Measurements from ENCODE around the gene GPRC5C.

The GPRC5C gene

GRCh38 chr17:74454197-74455024 lies 22.5 kb downstream of the GPRC5C start:
- CTCF ChIA-PET: interaction anchor here (0.6 to 11.7 kb wide), 12 partner anchors 11 to 1729 kb away, joined by 3 to 453 read pairs (median 4); partner anchors contain the start of gene BTBD17
- H3K27ac ChIP-seq (ENCODE audit: extremely low read depth, low read depth, low read length): peak overlapping the region; percentile 10; the same call in 1 of the 2 replicates
- H3K4me1 ChIP-seq (ENCODE audit: control insufficient read depth, insufficient read depth, low read length): peaks cover 8% of the 10 kb centered on the region
- TF ChIP-seq ZIC2 (tag by site-specific recombination; IDR thresholded peaks at IDR 0.05) (peak; percentile 82), ZNF274 (IDR thresholded peaks at IDR 0.05; ENCODE audit: low read length) (no peak), ZNF274 (tag by site-specific recombination; IDR thresholded peaks at IDR 0.05; ENCODE audit: borderline replicate concordance) (no peak), ZNF146 (tag by site-specific recombination; IDR thresholded peaks at IDR 0.05) (no peak), ZNF558 (tag by site-specific recombination; IDR thresholded peaks at IDR 0.05) (no peak), ZNF423 (tag by site-specific recombination; IDR thresholded peaks at IDR 0.05) (peak; percentile 89), SALL2 (tag by site-specific recombination; IDR thresholded peaks at IDR 0.05; ENCODE audit: borderline replicate concordance) (no peak), ZNF19 (tag by site-specific recombination; IDR thresholded peaks at IDR 0.05; ENCODE audit: low read depth) (no peak), MEIS1 (CRISPR knock-in tag; IDR thresholded peaks at IDR 0.05; ENCODE audit: borderline replicate concordance) (no peak), ZNF529 (tag by site-specific recombination; IDR thresholded peaks at IDR 0.05; ENCODE audit: insufficient replicate concordance) (no peak), ZNF610 (tag by site-specific recombination; IDR thresholded peaks at IDR 0.05; ENCODE audit: borderline replicate concordance) (no peak), ZNF302 (tag by site-specific recombination; IDR thresholded peaks at IDR 0.05; ENCODE audit: low read depth) (no peak), RBAK (tag by site-specific recombination; IDR thresholded peaks at IDR 0.05) (no peak), SP3 (tag by site-specific recombination; IDR thresholded peaks at IDR 0.05) (peak; percentile 81), ZNF623 (tag by site-specific recombination; IDR thresholded peaks at IDR 0.05) (no peak), ZSCAN16 (tag by site-specific recombination; IDR thresholded peaks at IDR 0.05) (no peak), ZNF2 (tag by site-specific recombination; IDR thresholded peaks at IDR 0.05) (no peak), SCRT1 (tag by site-specific recombination; IDR thresholded peaks at IDR 0.05; ENCODE audit: borderline replicate concordance) (no peak), ZNF701 (tag by site-specific recombination; IDR thresholded peaks at IDR 0.05) (no peak), ZFP41 (tag by site-specific recombination; IDR thresholded peaks at IDR 0.05; ENCODE audit: borderline replicate concordance) (no peak), ZNF239 (tag by site-specific recombination; IDR thresholded peaks at IDR 0.05) (no peak), ZFP37 (tag by site-specific recombination; IDR thresholded peaks at IDR 0.05) (no peak), ZNF169 (tag by site-specific recombination; IDR thresholded peaks at IDR 0.05) (no peak)
- TF ChIP-seq, protein P1, sequence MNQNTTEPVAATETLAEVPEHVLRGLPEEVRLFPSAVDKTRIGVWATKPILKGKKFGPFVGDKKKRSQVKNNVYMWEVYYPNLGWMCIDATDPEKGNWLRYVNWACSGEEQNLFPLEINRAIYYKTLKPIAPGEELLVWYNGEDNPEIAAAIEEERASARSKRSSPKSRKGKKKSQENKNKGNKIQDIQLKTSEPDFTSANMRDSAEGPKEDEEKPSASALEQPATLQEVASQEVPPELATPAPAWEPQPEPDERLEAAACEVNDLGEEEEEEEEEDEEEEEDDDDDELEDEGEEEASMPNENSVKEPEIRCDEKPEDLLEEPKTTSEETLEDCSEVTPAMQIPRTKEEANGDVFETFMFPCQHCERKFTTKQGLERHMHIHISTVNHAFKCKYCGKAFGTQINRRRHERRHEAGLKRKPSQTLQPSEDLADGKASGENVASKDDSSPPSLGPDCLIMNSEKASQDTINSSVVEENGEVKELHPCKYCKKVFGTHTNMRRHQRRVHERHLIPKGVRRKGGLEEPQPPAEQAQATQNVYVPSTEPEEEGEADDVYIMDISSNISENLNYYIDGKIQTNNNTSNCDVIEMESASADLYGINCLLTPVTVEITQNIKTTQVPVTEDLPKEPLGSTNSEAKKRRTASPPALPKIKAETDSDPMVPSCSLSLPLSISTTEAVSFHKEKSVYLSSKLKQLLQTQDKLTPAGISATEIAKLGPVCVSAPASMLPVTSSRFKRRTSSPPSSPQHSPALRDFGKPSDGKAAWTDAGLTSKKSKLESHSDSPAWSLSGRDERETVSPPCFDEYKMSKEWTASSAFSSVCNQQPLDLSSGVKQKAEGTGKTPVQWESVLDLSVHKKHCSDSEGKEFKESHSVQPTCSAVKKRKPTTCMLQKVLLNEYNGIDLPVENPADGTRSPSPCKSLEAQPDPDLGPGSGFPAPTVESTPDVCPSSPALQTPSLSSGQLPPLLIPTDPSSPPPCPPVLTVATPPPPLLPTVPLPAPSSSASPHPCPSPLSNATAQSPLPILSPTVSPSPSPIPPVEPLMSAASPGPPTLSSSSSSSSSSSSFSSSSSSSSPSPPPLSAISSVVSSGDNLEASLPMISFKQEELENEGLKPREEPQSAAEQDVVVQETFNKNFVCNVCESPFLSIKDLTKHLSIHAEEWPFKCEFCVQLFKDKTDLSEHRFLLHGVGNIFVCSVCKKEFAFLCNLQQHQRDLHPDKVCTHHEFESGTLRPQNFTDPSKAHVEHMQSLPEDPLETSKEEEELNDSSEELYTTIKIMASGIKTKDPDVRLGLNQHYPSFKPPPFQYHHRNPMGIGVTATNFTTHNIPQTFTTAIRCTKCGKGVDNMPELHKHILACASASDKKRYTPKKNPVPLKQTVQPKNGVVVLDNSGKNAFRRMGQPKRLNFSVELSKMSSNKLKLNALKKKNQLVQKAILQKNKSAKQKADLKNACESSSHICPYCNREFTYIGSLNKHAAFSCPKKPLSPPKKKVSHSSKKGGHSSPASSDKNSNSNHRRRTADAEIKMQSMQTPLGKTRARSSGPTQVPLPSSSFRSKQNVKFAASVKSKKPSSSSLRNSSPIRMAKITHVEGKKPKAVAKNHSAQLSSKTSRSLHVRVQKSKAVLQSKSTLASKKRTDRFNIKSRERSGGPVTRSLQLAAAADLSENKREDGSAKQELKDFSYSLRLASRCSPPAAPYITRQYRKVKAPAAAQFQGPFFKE (tag by site-specific recombination; IDR thresholded peaks at IDR 0.05; ENCODE audit: borderline replicate concordance): no peak
- TF ChIP-seq, protein P2, sequence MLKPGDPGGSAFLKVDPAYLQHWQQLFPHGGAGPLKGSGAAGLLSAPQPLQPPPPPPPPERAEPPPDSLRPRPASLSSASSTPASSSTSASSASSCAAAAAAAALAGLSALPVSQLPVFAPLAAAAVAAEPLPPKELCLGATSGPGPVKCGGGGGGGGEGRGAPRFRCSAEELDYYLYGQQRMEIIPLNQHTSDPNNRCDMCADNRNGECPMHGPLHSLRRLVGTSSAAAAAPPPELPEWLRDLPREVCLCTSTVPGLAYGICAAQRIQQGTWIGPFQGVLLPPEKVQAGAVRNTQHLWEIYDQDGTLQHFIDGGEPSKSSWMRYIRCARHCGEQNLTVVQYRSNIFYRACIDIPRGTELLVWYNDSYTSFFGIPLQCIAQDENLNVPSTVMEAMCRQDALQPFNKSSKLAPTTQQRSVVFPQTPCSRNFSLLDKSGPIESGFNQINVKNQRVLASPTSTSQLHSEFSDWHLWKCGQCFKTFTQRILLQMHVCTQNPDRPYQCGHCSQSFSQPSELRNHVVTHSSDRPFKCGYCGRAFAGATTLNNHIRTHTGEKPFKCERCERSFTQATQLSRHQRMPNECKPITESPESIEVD (tag by site-specific recombination; IDR thresholded peaks at IDR 0.05): no peak
- TF ChIP-seq, protein P3, sequence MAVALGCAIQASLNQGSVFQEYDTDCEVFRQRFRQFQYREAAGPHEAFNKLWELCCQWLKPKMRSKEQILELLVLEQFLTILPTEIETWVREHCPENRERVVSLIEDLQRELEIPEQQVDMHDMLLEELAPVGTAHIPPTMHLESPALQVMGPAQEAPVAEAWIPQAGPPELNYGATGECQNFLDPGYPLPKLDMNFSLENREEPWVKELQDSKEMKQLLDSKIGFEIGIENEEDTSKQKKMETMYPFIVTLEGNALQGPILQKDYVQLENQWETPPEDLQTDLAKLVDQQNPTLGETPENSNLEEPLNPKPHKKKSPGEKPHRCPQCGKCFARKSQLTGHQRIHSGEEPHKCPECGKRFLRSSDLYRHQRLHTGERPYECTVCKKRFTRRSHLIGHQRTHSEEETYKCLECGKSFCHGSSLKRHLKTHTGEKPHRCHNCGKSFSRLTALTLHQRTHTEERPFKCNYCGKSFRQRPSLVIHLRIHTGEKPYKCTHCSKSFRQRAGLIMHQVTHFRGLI (tag by site-specific recombination; IDR thresholded peaks at IDR 0.05): no peak
- TF ChIP-seq, protein P4, sequence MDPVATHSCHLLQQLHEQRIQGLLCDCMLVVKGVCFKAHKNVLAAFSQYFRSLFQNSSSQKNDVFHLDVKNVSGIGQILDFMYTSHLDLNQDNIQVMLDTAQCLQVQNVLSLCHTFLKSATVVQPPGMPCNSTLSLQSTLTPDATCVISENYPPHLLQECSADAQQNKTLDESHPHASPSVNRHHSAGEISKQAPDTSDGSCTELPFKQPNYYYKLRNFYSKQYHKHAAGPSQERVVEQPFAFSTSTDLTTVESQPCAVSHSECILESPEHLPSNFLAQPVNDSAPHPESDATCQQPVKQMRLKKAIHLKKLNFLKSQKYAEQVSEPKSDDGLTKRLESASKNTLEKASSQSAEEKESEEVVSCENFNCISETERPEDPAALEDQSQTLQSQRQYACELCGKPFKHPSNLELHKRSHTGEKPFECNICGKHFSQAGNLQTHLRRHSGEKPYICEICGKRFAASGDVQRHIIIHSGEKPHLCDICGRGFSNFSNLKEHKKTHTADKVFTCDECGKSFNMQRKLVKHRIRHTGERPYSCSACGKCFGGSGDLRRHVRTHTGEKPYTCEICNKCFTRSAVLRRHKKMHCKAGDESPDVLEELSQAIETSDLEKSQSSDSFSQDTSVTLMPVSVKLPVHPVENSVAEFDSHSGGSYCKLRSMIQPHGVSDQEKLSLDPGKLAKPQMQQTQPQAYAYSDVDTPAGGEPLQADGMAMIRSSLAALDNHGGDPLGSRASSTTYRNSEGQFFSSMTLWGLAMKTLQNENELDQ (tag by site-specific recombination; IDR thresholded peaks at IDR 0.05; ENCODE audit: low read depth): no peak

More at GRCh38 chr17:74454197-74455024, 22.5 kb downstream of the GPRC5C start:
- peak overlapping the region; percentile 29 for H3K4me3 ChIP-seq (ENCODE audit: low read depth, low read length)
- H3K36me3 ChIP-seq (ENCODE audit: control insufficient read depth in 2 of 2, insufficient read depth in 1 of 2, low read length in 2 of 2): no peaks in the 10 kb centered on the region
- H3K9me3 ChIP-seq (ENCODE audit: control insufficient read depth, insufficient read depth, low read depth, low read length): no peaks in the 10 kb centered on the region
- POLR2A ChIA-PET: interaction anchor here (1.0 to 2.3 kb wide), 8 partner anchors 10 to 133 kb away, joined by 3 to 16 read pairs (median 6); no protein-coding TSS in a partner anchor
